Loucy (cell line): ENCODE results near the gene POMT2.

Experiments used
- H2AFZ ChIP-seq: fragments of 200-600 bp; sonication (generic); 2 replicates; pipeline ENCODE4 v1.6.0; 2016; ENCODE audit warnings: antibody characterized with exemption, mild to moderate bottlenecking, low read length, moderate library complexity
- H3F3A ChIP-seq: fragments of 200-600 bp; 2 replicates; pipeline ENCODE4 v1.6.0; 2016; ENCODE audit warnings: antibody characterized with exemption, low read depth, mild to moderate bottlenecking
- H3K27me3 ChIP-seq: fragments of 200-600 bp; sonication (generic); 2 replicates; pipeline ENCODE4 v1.6.1; 2014; ENCODE audit warnings: low read length, mild to moderate bottlenecking; ENCODE audit not compliant: insufficient read depth, poor library complexity, severe bottlenecking
- H3K36me3 ChIP-seq: fragments of 200-600 bp; sonication (generic); 2 replicates; pipeline ENCODE4 v1.6.1; 2016; ENCODE audit warnings: low read length; ENCODE audit not compliant: insufficient read depth
- H3K4me1 ChIP-seq: fragments of 200-600 bp; sonication (generic); 2 replicates; pipeline ENCODE4 v1.5.1; 2014; ENCODE audit warnings: low read length, mild to moderate bottlenecking; ENCODE audit not compliant: insufficient read depth, poor library complexity, severe bottlenecking
- H3K4me2 ChIP-seq: fragments of 200-600 bp; sonication (generic); 2 replicates; pipeline ENCODE4 v1.6.0; 2014; ENCODE audit warnings: antibody characterized with exemption, low read length, low read depth, mild to moderate bottlenecking; ENCODE audit not compliant: poor library complexity, severe bottlenecking
- H3K4me3 ChIP-seq: fragments of 200-600 bp; sonication (generic); 2 replicates; pipeline ENCODE4 v1.5.1; 2014; ENCODE audit warnings: low read length, mild to moderate bottlenecking, mixed read lengths; ENCODE audit not compliant: poor library complexity, severe bottlenecking
- H3K79me2 ChIP-seq: fragments of 200-600 bp; sonication (generic); 2 replicates; pipeline ENCODE4 v1.6.1; 2014; ENCODE audit warnings: low read length; ENCODE audit not compliant: insufficient read depth
- H3K9ac ChIP-seq: fragments of 200-600 bp; sonication (generic); 2 replicates; pipeline ENCODE4 v1.6.0; 2014; ENCODE audit warnings: mild to moderate bottlenecking, low read depth, low read length, moderate library complexity; ENCODE audit not compliant: poor library complexity, severe bottlenecking
- H3K9me2 ChIP-seq: fragments of 200-600 bp; sonication (generic); replicated peaks from 2 replicates; pipeline ENCODE4 v1.6.1; 2016; ENCODE audit warnings: low read depth, low read length, mixed read lengths
- H3K9me3 ChIP-seq: fragments of 200-600 bp; sonication (generic); 2 replicates; pipeline ENCODE4 v1.6.1; 2014; ENCODE audit warnings: mild to moderate bottlenecking, antibody characterized with exemption, low read length, low read depth; ENCODE audit not compliant: insufficient read depth
- H4K20me1 ChIP-seq: fragments of 200-600 bp; sonication (generic); 2 replicates; pipeline ENCODE4 v1.6.0; 2014; ENCODE audit warnings: antibody characterized with exemption, low read length, mild to moderate bottlenecking; ENCODE audit not compliant: insufficient read depth, poor library complexity, severe bottlenecking
- EZH2phosphoT487 ChIP-seq: fragments of 200-600 bp; IDR thresholded peaks from 2 replicates; pipeline ENCODE4 v1.6.1; 2018; ENCODE audit warnings: antibody characterized with exemption, mild to moderate bottlenecking, moderate library complexity, borderline replicate concordance
- TF ChIP-seq, protein P1 (sequence below): fragments of 200-600 bp; sonication (generic); conservative IDR thresholded peaks from 2 replicates; pipeline ENCODE4 v1.5.1; 2014; ENCODE audit warnings: mild to moderate bottlenecking, antibody characterized with exemption, low read length

The POMT2 gene

DNA sequence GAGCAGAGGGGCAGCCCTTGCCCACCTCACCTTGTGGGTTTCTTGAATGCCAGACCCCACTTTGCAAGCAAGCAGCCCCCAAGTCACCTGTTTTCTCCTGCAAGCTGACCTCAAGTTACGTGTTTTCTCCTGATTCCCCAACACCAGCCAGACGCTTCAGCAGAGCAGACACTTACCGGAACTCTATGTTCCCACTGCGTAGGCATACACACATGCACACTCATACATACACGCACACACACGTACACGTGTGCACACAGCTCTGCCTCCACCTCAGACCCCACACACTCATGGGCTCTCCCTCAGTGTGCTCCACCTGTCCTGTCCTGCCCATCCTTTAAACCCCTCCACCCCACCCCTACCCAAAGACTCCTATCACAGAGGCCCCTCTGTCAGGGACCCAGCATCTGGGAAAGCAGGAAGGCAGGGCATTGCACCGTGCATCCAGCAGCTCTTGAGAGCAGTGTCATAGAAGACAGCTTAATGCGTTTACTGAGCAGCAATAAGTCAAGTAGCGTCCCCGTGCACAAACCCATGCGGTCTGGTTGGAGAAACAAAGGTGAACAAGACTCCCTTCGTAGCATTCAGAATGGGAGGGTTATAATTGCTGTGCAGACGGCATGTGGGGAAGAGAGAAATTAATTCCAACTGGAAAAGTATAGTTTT, 94.7 kb downstream of the POMT2 start:
- Histone ChIP-seq H3K79me2 (no peaks in the 10 kb centered on the region), H3F3A (no peaks in the 10 kb centered on the region), H3K9ac (no peak overlapping the region), H3K4me1 (no peaks in the 10 kb centered on the region), H3K27me3 (no peaks in the 10 kb centered on the region), H3K9me2 (no peaks in the 10 kb centered on the region), H3K9me3 (no peaks in the 10 kb centered on the region), H3K4me2 (no peak overlapping the region), H3K36me3 (no peaks in the 10 kb centered on the region), H4K20me1 (no peaks in the 10 kb centered on the region), H2AFZ (no peak overlapping the region), H3K4me3 (no peak overlapping the region)
- TF ChIP-seq, protein P1, sequence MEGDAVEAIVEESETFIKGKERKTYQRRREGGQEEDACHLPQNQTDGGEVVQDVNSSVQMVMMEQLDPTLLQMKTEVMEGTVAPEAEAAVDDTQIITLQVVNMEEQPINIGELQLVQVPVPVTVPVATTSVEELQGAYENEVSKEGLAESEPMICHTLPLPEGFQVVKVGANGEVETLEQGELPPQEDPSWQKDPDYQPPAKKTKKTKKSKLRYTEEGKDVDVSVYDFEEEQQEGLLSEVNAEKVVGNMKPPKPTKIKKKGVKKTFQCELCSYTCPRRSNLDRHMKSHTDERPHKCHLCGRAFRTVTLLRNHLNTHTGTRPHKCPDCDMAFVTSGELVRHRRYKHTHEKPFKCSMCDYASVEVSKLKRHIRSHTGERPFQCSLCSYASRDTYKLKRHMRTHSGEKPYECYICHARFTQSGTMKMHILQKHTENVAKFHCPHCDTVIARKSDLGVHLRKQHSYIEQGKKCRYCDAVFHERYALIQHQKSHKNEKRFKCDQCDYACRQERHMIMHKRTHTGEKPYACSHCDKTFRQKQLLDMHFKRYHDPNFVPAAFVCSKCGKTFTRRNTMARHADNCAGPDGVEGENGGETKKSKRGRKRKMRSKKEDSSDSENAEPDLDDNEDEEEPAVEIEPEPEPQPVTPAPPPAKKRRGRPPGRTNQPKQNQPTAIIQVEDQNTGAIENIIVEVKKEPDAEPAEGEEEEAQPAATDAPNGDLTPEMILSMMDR = no peak

DNA sequence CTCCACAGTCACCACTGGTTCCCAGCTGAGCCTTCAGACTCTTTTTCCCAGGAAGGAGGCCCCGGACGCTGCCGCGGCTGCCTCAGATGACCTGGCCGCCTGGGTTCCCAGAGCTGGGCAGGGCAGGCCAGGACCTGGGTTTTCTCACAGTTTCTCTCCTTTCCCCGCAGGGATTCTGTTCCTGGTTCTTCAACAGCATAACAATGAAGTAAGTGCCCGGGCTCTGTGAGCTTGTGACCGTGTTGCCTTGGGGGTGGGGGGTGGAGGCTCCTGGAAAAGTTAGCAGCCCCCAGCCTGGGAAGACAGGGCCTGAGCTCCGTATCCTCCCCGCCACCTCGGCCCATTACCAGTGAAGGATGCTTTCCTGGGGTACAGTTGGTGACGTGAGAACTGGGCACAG, 95.4 kb downstream of the POMT2 start:
- H3K9me2 ChIP-seq = no peaks in the 10 kb centered on the region

More for the DNA sequence above, 95.4 kb downstream of the POMT2 start:
- no peak overlapping the region for H3K9ac ChIP-seq
- H4K20me1 ChIP-seq = no peaks in the 10 kb centered on the region
- H3K9me3 ChIP-seq = no peaks in the 10 kb centered on the region
- no peaks in the 10 kb centered on the region for H3K27me3 ChIP-seq
- no peak overlapping the region for H3K4me3 ChIP-seq
- no peak overlapping the region for H3K4me2 ChIP-seq
- no peak overlapping the region for H2AFZ ChIP-seq
- no peaks in the 10 kb centered on the region for H3K36me3 ChIP-seq
- H3K79me2 ChIP-seq = no peaks in the 10 kb centered on the region
- no peak for TF ChIP-seq EZH2phosphoT487
- TF ChIP-seq, protein P1 = no peak
- no peaks in the 10 kb centered on the region for H3K4me1 ChIP-seq
- no peaks in the 10 kb centered on the region for H3F3A ChIP-seq
